GM12874 (cell line): Measurements from ENCODE around the gene AKR1B15.

Source experiments
- CTCF ChIP-seq: IDR thresholded peaks from 2 replicates; pipeline ENCODE4 v1.5.1; 2011; ENCODE audit warnings: low read depth, mild to moderate bottlenecking, control low read depth, low read length, moderate library complexity; ENCODE audit not compliant: insufficient read depth

The AKR1B15 gene

GRCh38 chr7:134548877-134549276 is at the start of gene AKR1B15:
Gene AKR1B15, plus strand, starts transcription at chr7:134549110. Its CDS starts 15,510 bp downstream, at chr7:134564620.
- TF ChIP-seq CTCF: no peak

- no peak for TF ChIP-seq CTCF
These were observed 48.5 kb upstream of the AKR1B15 start for GRCh38 chr7:134500406-134500805.

GRCh38 chr7:134500982-134501381 is 47.9 kb upstream of the AKR1B15 start:
- TF ChIP-seq CTCF: no peak

GRCh38 chr7:134502463-134503371 is 46.2 kb upstream of the AKR1B15 start:
- no peak for TF ChIP-seq CTCF

- TF ChIP-seq CTCF: no peak
These were observed 44.2 kb upstream of the AKR1B15 start for GRCh38 chr7:134504660-134505164.

- TF ChIP-seq CTCF: no peak
These were observed 43.1 kb upstream of the AKR1B15 start for GRCh38 chr7:134505856-134506255.

GRCh38 chr7:134509010-134509409 is 39.9 kb upstream of the AKR1B15 start:
- no peak for TF ChIP-seq CTCF
